GM20431 (cell line): ENCODE results near the gene SIRPD.
"Not testable (repeated sequence)": the region's sequence is repeated elsewhere in the genome, so short reads cannot be mapped to it uniquely, and the experiment has no call there.

Experiments
- in situ Hi-C: fragments of 300-500 bp; cut with MseI, MboI; formaldehyde crosslinking; loops from one replicate; pipeline ENCODE4 v1.15.0; 2020; ENCODE audit warnings: low sequenced_read_pairs; ENCODE audit not compliant: unreplicated experiment

The SIRPD gene

GRCh38 chr20:1500496-1500895, 57.0 kb downstream of the SIRPD start:
- in situ Hi-C loops: loop anchor here (25.0 kb wide), 1 partner anchor 262 kb away; no protein-coding TSS in a partner anchor

DNA sequence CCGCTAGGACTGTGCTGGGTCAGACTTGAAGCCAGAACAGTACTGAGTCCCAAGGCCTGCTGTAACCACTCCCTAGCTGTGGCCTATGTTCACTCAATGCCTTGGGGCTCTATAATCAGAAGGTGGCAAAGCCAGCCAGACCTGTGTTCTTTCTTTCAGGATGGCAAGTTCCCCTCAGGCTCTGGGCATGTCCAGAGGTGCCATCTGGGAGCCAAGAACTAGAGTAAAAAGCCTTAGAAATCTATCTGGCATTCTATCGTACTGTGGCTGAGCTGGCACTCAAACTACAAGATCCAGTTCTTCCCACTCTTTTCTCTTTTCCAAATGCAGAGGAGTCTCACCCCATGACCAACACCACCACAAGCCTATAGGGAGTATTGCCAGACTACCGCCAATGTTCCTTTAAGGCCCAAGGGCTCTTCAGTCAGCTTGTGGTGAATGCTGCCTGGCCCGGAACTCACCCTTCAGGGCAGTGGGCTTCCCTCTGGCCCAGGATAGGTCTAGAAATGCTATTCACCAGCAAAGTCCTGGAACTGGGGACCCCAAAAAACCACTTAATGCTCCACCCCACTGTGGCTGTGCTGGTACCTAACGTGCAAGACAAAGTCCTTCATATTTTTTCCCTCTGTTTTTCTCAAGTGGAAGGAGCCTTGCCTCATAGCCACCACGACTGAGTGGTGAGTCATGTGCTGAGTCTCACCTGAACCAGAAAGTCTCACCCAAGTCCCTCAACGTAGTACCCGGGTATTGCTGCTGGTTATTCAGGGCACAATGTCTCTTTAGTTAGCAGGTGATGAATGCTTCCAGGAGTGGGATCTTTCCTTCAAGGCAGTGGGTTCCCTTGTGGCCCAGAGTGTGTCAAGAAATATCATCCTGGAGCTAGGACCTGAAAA, 57.7 kb downstream of the SIRPD start:
- in situ Hi-C loops: loop anchor here (25.0 kb wide), 1 partner anchor 263 kb away; no protein-coding TSS in a partner anchor

DNA sequence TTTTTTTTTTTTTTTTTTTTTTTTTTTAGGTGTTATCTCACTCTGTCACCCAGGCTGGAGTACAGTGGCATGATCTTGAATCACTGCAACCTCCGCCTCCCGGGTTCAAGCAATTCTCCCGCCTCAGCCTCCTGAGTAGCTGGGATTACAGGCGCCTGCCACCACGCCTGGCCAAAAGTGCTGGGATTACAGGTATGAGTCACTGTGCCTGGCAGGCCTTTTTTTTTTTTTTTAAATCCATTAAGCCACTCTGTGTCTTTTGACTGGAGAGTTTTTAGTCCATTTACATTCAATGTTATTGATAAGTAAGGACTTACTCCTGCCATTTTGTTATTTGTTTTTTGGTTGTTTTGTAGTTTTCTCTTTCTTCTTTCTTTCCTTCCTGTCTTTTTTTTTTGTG, 60.1 kb downstream of the SIRPD start:
- in situ Hi-C loops: not testable (repeated sequence)

- in situ Hi-C loops: no loop called here
Observed at GRCh38 chr20:1496930-1497329, 60.6 kb downstream of the SIRPD start.

- in situ Hi-C loops: no loop called here
Observed at GRCh38 chr20:1494436-1494835, 63.1 kb downstream of the SIRPD start.

DNA sequence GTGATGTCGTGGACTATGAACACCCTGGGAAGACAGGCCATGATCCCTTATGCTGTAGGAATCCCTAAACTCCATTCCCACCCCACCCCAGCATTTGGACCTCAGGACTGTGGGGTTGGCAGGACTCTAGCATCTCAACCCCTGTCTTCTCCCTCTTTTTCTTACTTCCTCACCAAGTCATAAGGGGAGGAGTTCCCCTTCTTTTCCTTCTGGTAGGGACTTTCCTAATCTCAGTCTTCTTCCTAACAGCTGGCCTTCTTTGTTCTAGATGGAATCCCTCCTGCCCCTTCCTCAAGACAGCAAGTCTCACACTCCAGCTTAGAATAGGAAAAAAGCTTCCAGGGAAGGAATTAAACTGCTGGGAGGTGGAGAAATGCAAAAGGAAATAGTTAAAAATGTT, 64.0 kb downstream of the SIRPD start:
- in situ Hi-C loops: no loop called here

- in situ Hi-C loops: no loop called here
Observed at GRCh38 chr20:1491860-1492642, 65.5 kb downstream of the SIRPD start.

GRCh38 chr20:1491281-1491840, 66.1 kb downstream of the SIRPD start, which contains the start of gene SIRPB2:
Gene SIRPB2 (minus strand): TSS chr20:1491420. CDS start chr20:1491359, 61 bp downstream.
- in situ Hi-C loops: no loop called here

- in situ Hi-C loops: no loop called here
Observed at GRCh38 chr20:1490643-1491195, 66.8 kb downstream of the SIRPD start.

- in situ Hi-C loops: no loop called here
Observed at GRCh38 chr20:1489764-1490436, 67.6 kb downstream of the SIRPD start.

DNA sequence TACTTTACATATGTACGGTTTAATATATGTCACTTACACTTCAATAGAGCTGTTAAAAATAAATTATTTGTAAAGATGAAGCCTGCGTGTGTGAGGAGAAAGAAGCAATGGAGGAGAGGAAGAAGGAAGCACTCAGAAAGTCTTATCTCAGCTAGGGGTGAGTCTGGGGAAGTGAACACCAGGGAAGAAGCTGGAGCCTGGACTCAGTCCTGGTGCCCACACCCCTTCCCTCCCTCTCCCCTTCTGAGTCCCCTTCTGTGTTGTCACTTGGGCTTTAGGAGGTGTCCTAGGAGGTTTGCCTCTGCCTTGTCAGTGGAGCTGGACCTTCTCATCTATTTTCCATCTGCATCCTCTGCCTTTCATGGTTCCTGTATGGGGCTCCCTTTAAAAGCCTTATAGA, 68.2 kb downstream of the SIRPD start:
- in situ Hi-C loops: no loop called here

DNA sequence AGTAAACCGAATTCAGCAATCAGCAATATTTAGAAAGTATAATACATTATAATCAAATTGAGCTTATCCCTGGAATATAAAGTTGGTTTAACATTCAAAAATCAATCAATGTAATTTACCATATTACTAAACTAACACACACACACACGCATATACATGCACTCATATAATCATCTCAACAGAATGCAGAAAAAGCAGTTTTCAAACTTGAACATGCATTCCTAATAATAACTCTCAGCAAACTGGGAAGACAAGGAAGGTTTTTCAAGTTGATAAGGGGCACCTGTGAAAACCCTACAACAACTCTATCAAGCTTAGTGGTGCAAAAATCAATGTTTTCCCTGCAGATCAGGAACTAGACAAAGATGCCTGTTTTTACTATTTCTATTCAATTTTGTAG, 70.9 kb downstream of the SIRPD start:
- in situ Hi-C loops: no loop called here

GRCh38 chr20:1484438-1485116, 72.9 kb downstream of the SIRPD start:
- in situ Hi-C loops: no loop called here
